HFFc6 (cell line): ENCODE data around the gene TRAPPC3L. TPM values are rescaled to one million over a fixed set of nuclear protein-coding genes. Genes with fewer than 3 reads are reported as not detected.

Experiments
- DNase-seq: peaks from one replicate; pipeline ENCODE4 v3.0.0-alpha.2; 2018
- H3K27ac Mint-ChIP-seq: 2 replicates; pipeline ENCODE4 v1.8.0; 2020; ENCODE audit warnings: mild to moderate bottlenecking, mixed read lengths
- H3K27me3 Mint-ChIP-seq: 2 replicates; pipeline ENCODE4 v1.8.0; 2021; ENCODE audit warnings: mild to moderate bottlenecking, moderate library complexity, mixed read lengths; ENCODE audit not compliant: insufficient read depth
- H3K36me3 Mint-ChIP-seq: 2 replicates; pipeline ENCODE4 v1.8.0; 2021; ENCODE audit warnings: low read depth, mixed read lengths
- H3K4me1 Mint-ChIP-seq: 2 replicates; pipeline ENCODE4 v1.8.0; 2020; ENCODE audit warnings: low read depth, mixed read lengths
- H3K4me3 Mint-ChIP-seq: 2 replicates; pipeline ENCODE4 v1.8.0; 2020; ENCODE audit warnings: mild to moderate bottlenecking, moderate library complexity, mixed read lengths
- H3K9me3 Mint-ChIP-seq: 2 replicates; pipeline ENCODE4 v1.8.0; 2020; ENCODE audit warnings: mild to moderate bottlenecking, mixed read lengths
- total RNA-seq, 6 experiments: library from RNA; stranded (reverse); fragmentation: NEBNext Ultra II Directional; extraction: Animal tissue kit (Norgen Biotek cat#: 25700); gene quantifications; 2 replicates in 1 of 6; 3 replicates in 5 of 6; pipeline ENCODE4 v1.2.3, GENCODE V29; 2021
- TF ChIP-seq, protein P1 (sequence below): fragments of 200-600 bp; sonication (generic); IDR thresholded peaks from 2 replicates; pipeline ENCODE4 v1.5.0; 2021; ENCODE audit warnings: antibody characterized with exemption, mild to moderate bottlenecking

Gene TRAPPC3L
- total RNA-seq, 6 experiments from 2014 or later = 0.15 to 0.45 (median 0.32) TPM

DNA sequence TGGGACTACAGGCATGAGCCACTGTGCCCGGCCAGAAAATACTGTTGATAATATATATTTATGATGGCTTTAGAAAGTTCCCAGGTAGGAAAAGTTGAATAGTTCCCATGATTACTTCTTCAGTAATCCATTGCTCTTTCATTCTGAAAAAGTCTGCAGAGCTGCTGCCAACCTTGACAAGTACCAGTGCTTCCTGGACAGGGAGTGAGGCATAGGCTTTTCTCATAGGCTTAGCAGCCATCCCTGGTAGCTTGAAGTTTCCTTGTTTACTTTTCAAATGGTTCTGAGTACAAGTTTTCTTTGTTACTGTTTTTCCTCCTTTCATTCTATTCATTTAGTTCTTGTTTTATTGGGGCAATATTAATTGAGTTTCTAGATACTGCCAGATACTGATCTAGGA is 33.7 kb upstream of the TRAPPC3L start:
- H3K9me3 Mint-ChIP-seq = no peaks in the 10 kb centered on the region
- DNase-seq = no peak
- TF ChIP-seq, protein P1, sequence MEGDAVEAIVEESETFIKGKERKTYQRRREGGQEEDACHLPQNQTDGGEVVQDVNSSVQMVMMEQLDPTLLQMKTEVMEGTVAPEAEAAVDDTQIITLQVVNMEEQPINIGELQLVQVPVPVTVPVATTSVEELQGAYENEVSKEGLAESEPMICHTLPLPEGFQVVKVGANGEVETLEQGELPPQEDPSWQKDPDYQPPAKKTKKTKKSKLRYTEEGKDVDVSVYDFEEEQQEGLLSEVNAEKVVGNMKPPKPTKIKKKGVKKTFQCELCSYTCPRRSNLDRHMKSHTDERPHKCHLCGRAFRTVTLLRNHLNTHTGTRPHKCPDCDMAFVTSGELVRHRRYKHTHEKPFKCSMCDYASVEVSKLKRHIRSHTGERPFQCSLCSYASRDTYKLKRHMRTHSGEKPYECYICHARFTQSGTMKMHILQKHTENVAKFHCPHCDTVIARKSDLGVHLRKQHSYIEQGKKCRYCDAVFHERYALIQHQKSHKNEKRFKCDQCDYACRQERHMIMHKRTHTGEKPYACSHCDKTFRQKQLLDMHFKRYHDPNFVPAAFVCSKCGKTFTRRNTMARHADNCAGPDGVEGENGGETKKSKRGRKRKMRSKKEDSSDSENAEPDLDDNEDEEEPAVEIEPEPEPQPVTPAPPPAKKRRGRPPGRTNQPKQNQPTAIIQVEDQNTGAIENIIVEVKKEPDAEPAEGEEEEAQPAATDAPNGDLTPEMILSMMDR = no peak
- H3K4me1 Mint-ChIP-seq = peaks cover 60% of the 10 kb centered on the region
- peak overlapping the region; percentile 52 for H3K27ac Mint-ChIP-seq
- H3K4me3 Mint-ChIP-seq = no peak overlapping the region; the same call in 1 of the 2 replicates
- H3K36me3 Mint-ChIP-seq = peaks cover 35% of the 10 kb centered on the region
- peaks cover 2% of the 10 kb centered on the region for H3K27me3 Mint-ChIP-seq

DNA sequence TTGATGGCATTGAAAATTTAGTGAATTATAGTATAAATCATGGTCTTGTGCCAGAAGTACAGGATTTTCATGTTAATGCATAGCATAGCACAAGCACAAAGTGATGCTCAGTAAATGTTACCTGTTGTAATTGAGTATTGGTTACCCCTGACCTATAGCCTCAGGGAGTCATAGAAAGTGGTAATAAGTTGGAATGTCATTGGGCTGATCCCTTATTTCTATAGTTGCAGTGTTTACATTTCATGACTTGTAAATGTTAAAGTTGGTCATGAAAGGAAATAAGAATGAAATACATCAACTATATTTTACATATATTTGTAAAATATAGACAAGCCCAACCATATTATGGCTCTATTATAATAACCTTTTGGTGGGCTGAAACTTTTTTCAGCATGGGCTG is 32.9 kb upstream of the TRAPPC3L start:
- peaks cover 43% of the 10 kb centered on the region for H3K36me3 Mint-ChIP-seq
- TF ChIP-seq, protein P1 = no peak
- no peaks in the 10 kb centered on the region for H3K9me3 Mint-ChIP-seq
- H3K4me1 Mint-ChIP-seq = peaks cover 68% of the 10 kb centered on the region
- H3K4me3 Mint-ChIP-seq = no peak overlapping the region
- H3K27ac Mint-ChIP-seq = no peak overlapping the region
- peaks cover 2% of the 10 kb centered on the region for H3K27me3 Mint-ChIP-seq
- DNase-seq = no peak

DNA sequence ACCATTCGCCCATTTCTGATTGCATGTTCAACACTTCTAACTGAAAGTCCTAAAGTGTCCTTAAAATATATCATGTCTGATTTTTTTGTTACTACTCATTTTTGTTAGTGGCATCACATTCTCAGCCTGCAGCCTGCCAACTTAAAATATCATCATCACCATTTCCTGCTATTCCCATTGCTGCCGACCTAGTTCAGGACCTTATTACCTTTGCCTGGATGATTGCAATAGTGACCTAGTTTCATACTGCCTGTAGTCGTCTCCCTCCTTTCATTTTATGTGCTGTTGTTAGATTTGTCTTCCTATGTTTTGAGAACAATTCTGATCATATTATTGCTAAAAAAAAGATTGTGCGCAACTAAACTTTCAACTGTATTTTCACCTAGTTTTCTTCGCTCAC is 32.0 kb upstream of the TRAPPC3L start:
- H3K9me3 Mint-ChIP-seq = no peaks in the 10 kb centered on the region
- peaks cover 2% of the 10 kb centered on the region for H3K27me3 Mint-ChIP-seq
- no peak overlapping the region; the same call in 1 of the 2 replicates for H3K27ac Mint-ChIP-seq
- no peak for DNase-seq
- H3K4me3 Mint-ChIP-seq = no peak overlapping the region
- TF ChIP-seq, protein P1 = no peak
- peaks cover 40% of the 10 kb centered on the region for H3K36me3 Mint-ChIP-seq
- H3K4me1 Mint-ChIP-seq = peaks cover 76% of the 10 kb centered on the region

DNA sequence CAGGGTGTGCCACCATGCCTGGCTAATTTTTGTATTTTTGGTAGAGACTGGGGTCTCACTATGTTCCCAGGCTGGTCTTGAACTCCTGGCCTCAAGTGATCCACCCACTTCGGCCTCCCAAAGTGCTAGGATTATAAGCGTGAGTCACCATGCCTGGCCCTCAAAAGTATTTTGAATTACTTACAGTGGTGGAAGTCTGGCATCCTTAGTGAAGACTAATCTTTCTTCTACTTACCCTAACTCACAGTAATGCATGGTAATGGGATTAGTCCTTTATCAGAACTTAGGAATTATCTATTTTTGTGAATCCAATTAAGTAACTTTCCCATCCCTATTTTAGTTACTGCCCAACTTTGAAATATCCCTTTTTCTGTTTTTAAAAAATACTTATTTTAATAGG is 29.7 kb upstream of the TRAPPC3L start:
- Mint-ChIP-seq H3K4me3 (no peak overlapping the region; the same call in 1 of the 2 replicates), H3K9me3 (no peaks in the 10 kb centered on the region), H3K27ac (no peak overlapping the region; the same call in 1 of the 2 replicates), H3K36me3 (peaks cover 48% of the 10 kb centered on the region), H3K27me3 (peaks cover 6% of the 10 kb centered on the region), H3K4me1 (peaks cover 66% of the 10 kb centered on the region)
- DNase-seq = no peak
- TF ChIP-seq, protein P1 = no peak

DNA sequence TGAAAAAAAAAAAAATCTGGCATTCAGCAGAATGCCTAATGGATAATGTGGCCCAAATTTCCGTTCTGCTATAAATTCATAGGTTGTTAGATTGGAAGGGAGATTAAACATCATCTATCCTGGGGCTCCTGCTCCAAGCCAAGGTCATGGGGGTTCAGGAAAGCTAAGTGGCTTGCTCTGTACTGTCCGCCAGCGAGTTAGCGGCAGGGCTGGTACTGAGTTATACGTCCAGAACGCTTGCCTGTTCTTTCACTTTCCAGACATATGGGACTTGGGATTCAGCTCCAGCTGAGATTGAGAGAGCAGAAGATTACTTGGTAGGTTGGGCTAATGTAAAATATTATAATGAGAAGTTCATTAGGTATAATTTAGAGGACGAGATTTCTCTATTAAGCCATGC is 26.7 kb upstream of the TRAPPC3L start:
- DNase-seq = peak; percentile 13
- Mint-ChIP-seq H3K27me3 (peaks cover 4% of the 10 kb centered on the region), H3K9me3 (no peaks in the 10 kb centered on the region), H3K4me1 (peaks cover 69% of the 10 kb centered on the region), H3K36me3 (peaks cover 42% of the 10 kb centered on the region), H3K4me3 (peak overlapping the region; percentile 100), H3K27ac (peak overlapping the region; percentile 99)
- TF ChIP-seq, protein P1 = no peak

DNA sequence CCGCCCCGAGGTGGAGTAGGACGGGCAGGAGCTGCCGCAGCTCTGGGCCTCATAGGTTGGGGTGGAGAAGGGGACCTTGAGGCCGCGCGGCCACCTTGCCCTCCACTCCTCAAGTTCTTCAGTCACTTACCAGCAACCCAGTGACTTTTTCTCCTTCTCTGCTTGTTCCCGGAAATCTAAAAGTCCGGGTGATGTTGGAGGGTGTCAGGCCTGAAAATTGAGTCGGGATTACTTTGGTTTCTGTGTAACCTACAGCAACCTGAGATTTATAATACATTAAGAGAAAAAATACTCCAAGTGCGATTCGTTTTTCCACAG is 26.2 kb upstream of the TRAPPC3L start:
- TF ChIP-seq, protein P1 = no peak
- peaks cover 4% of the 10 kb centered on the region for H3K27me3 Mint-ChIP-seq
- peaks cover 37% of the 10 kb centered on the region for H3K36me3 Mint-ChIP-seq
- H3K27ac Mint-ChIP-seq = peak overlapping the region; percentile 99
- H3K9me3 Mint-ChIP-seq = no peaks in the 10 kb centered on the region
- DNase-seq = no peak
- H3K4me3 Mint-ChIP-seq = peak overlapping the region; percentile 100
- H3K4me1 Mint-ChIP-seq = peaks cover 71% of the 10 kb centered on the region
